A172 (cell line): ENCODE measurements around the gene SLC22A5. TPM values are rescaled to one million over a fixed set of nuclear protein-coding genes. Genes with fewer than 3 reads are reported as not detected.
A peak's percentile ranks its signal among the peaks of the same experiment; 100 is the strongest.
"Not testable (repeated sequence)": the region's sequence is repeated elsewhere in the genome, so short reads cannot be mapped to it uniquely, and the experiment has no call there.

Source experiments
- DNase-seq: peaks from one replicate; pipeline ENCODE4 v3.0.0-alpha.2; 2015; ENCODE audit warnings: low spot score
- total RNA-seq: library from RNA; depleted of rRNA; stranded (reverse); fragments of >200 nt; shearing (Covaris generic); gene quantifications from 2 replicates; pipeline ENCODE4 v1.2.3, GENCODE V29; 2014

The SLC22A5 gene
- total RNA-seq, 1 experiment from 2014 or later: 5.9 TPM

GRCh38 chr5:132387640-132388117 is 18.2 kb downstream of the SLC22A5 start:
- peak; percentile 99 for DNase-seq

DNA sequence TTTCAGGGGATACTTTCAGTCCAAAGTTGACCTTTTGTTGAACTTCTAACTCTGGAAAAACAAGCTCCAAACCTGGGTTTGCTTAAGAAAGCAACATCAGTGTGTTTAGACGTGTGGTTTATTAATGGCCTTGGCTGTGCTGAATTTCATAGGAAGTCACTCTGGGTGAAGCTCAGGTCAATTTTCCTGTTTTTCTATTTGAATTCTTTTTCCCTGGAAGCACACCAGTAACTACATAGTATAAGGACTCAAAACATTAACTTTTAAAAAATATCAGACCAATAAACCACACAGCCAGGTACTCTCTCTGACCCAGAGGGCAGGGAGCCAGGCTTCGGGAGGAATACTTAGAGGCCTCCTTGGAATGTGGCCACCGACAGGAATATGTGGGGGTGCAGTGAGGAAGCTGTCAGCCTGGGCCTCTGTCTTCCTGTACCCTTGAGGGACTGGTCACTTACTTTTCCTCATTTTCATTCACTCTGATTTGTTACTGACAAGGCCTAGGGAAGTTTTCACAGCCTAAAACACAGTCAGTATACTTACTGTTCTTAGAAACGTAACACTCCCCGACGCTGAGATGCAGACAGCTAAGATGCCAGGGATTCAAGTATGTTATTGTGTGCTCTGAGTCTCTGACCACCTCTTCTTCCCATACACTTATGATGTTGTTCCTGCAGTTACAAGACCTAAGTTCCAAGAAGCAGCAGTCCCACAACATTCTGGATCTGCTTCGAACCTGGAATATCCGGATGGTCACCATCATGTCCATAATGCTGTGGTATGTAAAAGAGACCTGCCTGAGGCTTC is 18.9 kb downstream of the SLC22A5 start:
- peak; percentile 74 for DNase-seq

DNA sequence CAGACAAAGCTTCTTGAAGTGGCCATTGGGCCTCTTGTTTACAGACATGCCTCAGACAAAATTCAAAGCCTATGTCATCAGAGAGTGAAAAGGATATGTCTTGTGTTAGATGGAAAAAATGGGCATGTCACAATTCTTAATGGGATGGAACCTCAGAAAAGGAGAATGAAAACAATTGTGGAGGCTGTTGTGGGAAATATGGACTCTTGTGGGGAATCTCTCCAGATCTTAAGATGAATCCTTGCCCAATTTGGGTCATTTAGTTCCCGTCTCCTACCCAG is 19.5 kb downstream of the SLC22A5 start:
- DNase-seq: no peak

DNA sequence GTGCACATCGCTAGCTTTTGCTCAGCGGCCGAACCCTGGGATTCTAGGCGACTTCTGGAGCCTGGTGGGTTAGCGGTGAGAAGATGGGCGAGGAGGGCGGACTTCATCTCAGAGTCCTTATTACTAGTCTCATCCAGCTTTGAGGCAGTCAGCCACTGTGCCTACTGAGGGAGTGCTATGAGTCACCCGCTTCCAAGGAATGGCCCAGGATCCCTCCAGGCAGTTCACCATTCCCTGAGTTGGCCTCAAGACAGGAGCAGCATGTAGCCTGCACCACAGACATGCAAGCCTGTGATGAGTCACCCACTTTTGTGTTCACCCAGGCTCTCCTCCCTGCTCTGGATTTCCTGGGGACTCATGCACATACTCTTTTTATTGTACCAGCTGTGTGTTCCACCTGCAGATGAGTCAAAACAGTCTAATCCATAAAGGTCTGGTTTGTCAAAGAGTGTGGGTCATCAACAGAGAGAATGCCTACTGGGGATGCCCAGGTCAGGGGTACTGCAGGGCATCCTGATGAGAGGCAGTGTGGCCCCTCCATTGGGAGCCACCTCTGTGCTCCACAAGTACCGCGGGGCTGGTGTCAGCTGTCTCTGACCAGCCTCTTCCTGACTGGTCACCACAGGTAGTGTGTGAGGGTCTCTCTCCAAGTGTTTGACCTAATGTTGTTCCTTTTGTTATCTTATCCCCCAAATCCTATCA is 20.2 kb downstream of the SLC22A5 start:
- DNase-seq: peak; percentile 100

DNA sequence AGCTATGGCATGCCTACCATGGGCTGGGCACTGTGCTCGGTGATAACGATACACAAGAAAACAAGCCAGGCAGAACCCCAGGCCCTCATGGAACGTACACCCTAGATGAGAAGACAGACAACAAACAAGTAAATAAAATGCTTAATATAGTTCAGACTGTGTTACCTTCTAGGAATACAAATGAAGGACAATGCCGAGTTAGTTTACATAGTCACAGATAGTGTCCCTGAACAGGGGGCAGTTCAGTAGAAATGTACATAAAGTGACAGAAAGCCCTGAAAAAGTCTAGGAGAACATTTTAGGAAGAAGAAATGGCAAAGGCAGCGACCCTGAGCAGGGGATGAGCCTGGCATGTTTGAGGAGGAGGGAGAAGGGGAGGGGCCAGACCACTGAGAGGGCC is 21.7 kb downstream of the SLC22A5 start:
- no peak for DNase-seq

DNA sequence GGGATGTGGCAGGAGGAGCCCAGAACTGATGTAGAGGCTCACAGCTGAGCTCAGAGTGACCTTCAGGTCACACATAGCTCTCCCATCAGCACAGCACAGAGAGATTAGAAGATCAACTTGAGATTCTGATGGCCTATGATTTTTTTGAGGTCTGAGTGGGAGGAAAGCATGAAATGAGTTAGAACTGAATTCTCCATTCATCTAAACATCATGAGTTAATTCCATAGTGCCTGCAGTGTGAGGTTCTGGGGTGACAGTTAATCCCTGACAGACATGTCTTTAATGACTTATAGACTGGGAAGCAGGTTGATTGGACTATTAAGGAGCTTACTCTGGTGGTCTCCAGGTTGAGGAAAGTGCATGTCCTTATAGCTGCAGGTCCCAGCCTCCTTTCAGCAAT is 22.4 kb downstream of the SLC22A5 start:
- no peak for DNase-seq

GRCh38 chr5:132392411-132392810 is 22.9 kb downstream of the SLC22A5 start:
- DNase-seq: no peak

DNA sequence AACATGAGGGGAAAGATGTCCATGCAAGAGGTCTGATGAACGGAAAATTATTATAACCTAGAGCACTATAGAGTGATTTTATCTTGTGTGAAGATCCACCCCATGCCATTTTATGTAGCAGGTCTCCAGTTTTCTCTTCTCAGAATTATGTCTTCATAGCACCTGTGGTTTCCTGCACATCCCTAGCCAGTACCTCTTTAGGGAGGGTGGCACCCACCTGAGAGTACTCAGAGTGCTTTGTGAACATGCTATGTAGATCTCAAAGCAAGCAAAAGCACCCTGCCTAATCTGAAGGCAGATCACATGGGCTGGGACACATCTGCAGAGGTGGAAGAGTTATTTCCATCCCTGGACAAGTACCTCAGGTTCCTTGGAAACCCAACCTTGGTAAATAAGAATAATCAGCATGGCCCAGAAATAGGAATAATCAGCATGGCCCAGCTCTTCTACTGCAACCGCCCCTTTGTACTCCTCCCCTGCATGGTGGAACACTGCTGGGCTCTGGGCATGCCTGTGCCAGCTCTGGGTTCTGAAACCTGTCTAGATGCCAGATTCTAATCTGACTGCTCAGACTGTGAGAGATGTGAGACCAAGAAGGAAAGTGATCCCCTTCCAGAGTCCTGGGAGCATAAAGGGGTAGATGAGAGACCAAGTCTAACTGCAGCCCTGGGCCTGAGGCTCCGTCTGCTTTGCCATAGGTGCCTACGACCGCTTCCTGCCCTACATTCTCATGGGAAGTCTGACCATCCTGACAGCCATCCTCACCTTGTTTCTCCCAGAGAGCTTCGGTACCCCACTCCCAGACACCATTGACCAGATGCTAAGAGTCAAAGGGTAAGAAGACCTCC is 23.7 kb downstream of the SLC22A5 start:
- DNase-seq: no peak

DNA sequence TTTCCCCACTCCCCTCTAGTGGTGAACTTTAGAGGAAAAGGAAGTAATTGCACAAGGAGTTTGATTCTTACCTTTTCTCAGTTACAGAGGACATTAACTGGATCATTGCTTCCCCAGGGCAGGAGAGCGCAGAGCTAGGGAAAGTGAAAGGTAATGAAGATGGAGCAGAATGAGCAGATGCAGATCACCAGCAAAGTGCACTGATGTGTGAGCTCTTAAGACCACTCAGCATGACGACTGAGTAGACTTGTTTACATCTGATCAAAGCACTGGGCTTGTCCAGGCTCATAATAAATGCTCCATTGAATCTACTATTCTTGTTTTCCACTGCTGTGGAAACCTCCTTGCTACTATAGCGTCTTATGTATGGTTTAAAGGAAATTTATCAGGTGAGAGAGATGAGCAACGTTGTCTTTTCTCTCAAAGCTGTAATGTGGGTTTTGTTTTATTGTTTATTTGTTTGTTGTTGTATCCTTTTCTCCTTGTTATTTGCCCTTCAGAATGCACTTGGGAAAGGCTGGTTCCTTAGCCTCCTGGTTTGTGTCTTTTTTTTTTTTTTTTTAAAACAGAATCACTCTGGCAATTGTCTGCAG is 25.3 kb downstream of the SLC22A5 start:
- DNase-seq: no peak

DNA sequence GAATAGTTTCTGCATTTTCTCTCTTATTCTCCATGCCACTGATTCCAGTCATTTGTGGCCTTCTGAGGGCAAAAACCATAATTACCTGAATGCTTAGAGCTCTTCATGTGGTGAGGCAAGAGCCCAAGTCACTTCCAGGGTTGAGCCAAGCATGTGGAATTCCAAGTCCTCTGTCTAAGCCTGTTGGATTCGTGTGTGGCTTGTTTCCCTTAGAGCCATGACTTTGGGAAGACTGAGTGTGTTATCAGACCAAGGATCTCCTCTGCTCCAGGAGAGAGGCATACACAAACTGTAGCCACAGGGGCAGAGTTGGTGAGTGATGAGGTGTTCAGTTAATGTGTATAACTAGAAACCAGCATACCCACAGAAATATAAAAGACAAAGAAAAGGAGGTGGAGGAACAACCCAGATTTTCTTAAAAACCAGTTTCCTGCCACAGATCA is 27.1 kb downstream of the SLC22A5 start:
- DNase-seq: no peak

GRCh38 chr5:132397224-132397623 is 27.7 kb downstream of the SLC22A5 start:
- no peak for DNase-seq

GRCh38 chr5:132397936-132398675 is 28.6 kb downstream of the SLC22A5 start:
- not testable (repeated sequence) for DNase-seq

GRCh38 chr5:132404041-132404440 is 34.5 kb downstream of the SLC22A5 start:
- DNase-seq: not testable (repeated sequence)

DNA sequence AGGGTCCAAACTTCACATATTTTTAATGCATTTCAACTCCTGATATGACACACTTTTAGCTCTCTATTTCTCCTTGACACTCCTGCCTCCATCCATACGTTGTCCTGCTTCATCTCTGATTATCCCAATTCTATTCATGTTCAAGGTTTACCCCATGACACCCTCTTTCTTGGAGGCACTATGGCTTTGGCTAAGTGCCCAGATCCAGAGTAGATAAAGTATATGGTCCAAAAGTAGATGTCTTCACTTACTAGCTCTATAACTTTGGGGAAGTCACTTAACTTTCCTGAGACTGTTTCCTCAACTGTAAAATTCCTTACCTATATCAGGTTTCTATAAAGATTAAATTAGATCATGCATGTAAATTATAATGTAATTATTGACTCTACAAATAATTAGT is 36.1 kb downstream of the SLC22A5 start:
- no peak for DNase-seq

GRCh38 chr5:132406144-132406783 is 36.8 kb downstream of the SLC22A5 start:
- DNase-seq: no peak

GRCh38 chr5:132407970-132408369 is 38.5 kb downstream of the SLC22A5 start:
- no peak for DNase-seq

DNA sequence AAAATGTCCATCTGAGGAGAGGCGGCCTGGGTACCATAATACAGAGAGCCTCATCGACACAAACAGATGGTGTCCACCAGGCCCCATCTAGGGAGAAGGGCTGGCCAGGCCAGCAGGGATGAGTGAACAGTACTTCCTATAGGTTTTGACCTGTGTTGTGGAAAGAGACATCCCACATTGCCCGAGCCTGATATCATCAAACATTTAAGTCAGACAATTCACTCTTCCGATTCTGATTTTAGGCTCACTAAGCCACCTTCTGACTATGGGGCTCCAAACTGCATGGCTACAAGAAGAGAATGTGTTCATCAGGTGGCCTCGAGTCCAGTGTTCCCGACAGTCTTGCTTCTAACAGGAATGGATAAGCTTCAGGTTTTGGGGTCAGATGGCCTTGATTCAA is 38.9 kb downstream of the SLC22A5 start:
- no peak for DNase-seq

GRCh38 chr5:132408965-132409364 is 39.5 kb downstream of the SLC22A5 start:
- no peak for DNase-seq

DNA sequence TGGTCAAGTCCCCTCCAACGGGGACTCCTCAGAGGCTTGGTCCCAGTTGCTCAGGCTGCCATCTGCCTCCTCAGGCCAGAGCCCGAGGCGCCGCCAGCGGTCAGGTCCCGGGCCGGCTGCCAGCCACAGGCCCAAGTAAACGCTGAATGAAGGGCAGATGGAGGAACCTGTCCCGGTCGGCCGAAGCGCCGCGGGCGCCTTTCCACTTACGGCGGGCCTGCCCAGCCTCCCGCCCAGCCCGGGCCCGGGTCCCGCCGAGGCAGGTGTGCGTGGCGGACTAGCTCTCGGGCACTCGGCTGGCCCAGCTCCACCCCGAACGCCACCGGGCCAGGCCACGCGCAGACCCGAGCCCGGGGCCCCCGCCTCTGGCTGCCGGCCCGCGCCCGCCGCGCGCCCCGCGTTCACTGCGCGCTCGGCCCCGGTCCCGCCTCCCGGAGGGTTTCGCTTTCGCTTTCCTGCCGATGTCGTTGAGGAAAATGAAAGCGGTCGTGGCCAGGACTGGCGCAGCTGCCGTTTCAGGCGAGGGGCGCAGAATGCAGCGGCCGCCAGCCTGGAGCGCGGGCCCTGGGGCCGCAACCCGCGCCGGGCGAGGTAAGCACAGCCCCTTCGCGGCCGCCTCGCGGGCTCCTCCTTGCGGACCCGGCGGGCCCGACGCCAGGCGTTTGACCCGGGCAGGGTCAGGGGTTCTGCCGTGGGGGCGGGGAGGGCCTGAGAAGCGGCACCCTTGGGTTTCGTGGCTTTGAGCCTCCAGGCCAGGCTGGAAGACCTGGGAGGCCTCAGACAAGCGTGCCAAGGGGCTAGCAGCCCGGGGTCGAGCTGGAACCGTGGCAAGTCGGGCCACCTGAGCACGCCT is 41.2 kb downstream of the SLC22A5 start:
- peak; percentile 66 for DNase-seq
